Measurements from ENCODE around the gene SPRING1.
"Not testable (repeated sequence)": the region's sequence is repeated elsewhere in the genome, so short reads cannot be mapped to it uniquely, and the experiment has no call there.

Gene SPRING1

DNA sequence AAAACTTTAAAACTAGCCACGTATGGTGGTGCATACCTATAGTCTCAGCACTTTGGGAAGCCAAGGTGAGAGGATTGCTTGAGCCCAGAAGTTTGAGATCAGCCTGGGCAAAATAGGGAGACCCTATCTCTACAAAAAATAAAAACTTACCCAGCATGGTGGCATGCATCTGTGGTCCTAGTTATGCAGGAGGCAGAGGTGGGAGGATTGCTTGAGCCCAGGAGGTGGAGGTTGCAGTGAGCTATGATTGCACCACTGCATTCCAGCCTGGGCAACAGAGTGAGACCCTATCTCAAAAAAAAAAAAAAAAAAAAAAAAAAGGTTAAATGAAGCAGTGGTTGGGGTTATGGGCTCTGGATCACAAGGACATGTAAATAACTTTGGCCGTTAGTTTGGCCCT, 4.9 kb upstream of the SPRING1 start:
- DNase-seq (ENCODE audit: low read depth in 4 of 4, low spot score in 1 of 4): not testable (repeated sequence)

DNA sequence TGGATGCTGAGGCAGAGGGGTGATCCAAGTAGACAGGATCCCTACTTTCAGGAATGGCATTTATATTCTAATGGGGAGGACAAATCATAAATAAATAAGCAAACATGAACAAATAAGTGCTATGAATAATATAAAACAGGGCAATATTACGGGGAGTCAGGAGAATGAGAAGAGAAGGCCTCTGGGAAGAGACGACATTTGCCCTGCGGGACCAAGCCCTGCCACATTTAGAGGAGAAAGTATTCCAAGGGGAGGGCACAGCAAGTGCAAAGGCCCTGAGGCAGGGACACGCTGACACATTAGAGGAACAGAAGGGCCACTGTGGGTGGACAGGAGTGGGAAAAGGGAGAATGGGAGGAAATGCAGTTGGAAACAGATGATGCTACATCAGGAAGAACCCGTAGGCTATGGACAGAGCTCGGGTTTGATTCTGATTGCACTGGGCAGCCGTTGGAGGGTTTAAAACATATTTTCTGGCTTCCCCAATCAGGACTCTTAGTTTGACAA, 1.6 kb upstream of the SPRING1 start:
- DNase-seq (ENCODE audit: low read depth in 4 of 4, low spot score in 1 of 4): no peak

DNA sequence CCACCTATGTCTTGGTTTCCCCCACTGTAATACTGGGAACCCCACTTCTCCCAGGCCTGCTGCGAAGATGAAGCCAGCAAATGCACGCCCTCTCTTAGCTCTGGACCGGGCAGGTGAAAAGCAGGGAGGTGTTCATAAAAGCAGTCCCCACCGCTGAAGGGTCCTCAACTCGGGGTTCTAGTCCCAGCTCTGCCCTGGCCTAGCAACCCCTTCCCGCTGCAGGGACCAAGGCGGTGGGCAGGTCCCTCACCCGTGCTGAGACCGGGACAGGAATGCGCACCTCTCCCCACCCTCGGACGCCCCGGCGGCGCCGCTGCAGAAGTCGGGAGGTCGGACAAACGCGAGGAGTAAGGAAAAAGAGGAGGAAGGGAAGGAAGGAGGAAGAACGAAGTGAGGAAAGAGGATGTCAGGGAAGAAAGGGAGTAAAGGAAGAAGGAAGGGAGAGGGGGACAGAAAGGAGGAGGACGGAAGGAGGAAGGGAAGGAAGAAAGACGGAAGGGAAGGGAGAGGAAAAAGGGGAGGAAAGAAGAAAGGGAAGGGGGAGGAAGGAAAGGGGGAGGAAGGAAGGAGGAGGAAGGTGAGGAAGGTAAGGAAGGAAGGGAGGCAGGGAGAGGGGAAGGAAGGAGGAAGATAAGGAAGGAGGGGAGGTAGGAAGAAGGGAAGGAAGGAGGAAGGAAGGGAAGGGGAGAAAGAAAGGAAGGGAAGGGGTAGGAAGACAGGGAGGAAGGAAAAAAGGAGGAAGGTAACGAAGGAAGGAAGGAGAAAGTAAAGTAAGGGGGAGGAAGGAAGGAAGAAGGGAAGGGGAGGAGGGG, 701 bp downstream of the SPRING1 start:
- no peak for DNase-seq (ENCODE audit: low read depth in 4 of 4, low spot score in 1 of 4)

DNA sequence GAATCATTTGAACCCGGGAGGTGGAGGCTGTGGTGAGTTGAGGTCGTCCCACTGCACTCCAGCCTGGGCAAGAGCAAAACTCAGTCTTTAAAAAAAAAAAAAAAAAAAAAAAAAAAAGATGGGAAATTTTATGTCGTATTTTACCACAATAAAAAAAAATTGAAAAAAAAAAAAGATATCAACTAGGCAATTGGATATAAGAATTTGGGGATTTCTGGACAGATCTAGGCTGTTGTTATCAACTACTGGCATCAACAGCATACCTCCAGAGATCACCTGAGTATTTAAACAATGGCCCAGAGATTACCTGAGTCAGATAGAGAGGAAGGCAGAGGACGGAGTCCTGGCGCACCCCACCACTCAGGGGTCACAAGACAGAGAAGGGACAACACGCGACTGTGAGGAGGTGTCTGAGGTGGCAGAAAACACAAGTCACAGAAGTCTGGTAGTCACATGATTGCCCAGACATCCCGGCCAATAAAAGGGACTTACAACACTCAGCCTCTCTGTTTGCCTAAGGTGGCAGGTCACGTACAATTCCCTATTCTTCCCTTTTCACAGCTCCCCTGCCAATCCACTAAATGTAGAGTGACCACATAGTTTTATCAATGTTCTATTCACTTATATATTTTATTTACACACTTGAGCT, 1.8 kb downstream of the SPRING1 start:
- no peak for DNase-seq (ENCODE audit: low read depth in 4 of 4, low spot score in 1 of 4)

DNA sequence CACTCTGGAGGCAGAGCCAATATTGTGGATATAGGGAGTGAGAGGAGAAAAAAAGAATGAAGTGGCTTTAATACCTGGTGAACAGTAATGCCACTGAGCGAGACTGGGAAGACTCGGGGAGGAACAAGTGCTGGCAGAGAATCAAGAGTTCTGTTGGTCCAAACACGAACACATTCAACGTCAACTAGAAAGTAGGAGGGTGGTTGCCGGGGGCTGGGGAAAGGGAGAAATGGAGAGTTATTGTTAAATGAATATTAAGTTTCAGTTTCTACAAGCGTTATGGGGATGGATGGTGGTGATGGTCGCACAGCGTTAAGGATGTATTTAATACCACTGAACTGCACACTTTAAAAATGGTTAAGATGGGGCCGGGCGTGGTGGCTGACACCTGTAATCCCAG, 2.8 kb downstream of the SPRING1 start:
- DNase-seq (ENCODE audit: low read depth in 4 of 4, low spot score in 1 of 4): no peak

DNA sequence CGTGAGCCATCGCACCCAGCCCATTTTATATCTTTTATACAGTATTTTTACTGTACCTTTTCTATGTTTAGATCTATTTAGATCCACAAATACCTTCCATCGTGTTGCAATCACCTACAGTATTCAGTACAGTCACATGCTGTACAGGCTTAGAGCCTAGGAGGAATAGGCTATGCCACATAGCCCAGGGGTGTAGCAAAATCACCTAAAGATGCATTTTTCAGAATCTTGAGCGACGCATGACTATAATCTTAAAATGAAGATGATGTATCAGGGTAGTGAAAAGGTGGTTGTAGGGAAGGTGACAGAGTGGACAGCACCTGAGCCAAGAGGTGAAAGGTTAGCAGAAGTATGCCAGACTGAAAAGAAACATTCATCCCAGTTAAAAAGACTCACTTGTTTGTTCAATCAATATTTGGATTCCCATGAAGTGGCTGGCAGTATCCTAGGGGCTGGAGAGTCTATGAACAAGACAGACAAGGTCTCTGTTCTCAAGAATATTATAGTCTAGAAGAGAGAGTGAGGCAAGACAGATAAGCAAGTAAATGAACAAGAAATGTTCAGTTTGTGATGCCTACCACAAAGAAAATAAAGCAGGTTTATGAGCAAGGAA, 3.6 kb downstream of the SPRING1 start:
- DNase-seq (ENCODE audit: low read depth in 4 of 4, low spot score in 1 of 4): no peak

DNA sequence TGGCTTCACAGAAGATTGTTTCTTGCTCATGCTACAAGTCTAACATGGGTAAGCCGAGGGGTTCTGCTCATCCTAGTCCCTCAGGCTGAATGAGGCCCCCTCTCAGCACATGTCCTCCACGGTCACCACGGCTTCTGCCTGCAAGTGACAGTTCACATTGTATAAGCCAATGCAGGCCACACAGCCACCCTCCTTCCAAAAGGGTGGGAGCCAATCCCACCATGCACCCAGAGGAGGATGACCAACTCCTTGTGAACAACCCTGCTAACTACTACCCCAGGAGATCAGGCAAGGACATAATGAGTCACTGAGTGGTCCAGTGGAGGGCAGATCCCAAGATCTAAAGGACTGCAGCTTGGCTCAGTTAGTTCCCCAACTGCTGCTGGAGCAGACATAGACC, 6.1 kb downstream of the SPRING1 start:
- DNase-seq (ENCODE audit: low read depth in 4 of 4, low spot score in 1 of 4): no peak

DNA sequence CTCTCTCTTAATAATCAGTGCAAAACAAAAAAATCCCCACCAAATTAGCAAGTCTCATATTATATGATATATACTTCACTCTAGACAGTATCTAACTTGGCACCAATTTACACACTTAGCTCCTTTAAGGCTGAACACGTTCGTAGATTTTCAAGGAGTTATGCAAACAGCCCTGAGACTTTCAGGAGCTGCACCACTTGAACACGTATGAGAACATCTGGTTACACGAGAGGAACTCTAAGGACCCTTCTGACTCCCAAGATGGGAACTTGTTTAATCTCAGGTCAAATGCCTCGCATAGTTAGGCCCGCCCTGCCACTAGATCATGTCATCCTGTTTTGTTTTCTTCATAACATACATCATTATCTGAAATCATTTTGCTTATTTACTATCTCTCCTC, 10.0 kb downstream of the SPRING1 start:
- DNase-seq (ENCODE audit: low read depth in 4 of 4, low spot score in 1 of 4): no peak

DNA sequence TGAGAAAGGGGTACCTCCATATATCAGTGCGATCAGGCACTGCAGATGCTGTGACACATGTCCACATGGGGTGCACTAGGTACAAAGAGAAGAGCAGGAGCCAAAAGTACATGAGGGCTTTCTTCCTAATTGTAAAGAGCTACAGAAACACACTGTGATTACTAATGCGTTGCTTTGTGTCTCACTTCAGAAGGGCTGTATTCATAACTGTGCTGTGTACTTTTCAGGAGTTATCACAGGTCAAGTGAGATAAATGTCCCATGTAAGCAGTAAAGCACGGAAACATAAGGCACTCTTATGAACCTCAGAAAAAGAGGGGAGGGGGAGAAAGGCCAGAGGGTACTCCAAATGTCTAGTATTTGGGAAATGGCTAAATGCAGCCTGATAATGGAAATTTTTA, 10.6 kb downstream of the SPRING1 start:
- DNase-seq (ENCODE audit: low read depth in 4 of 4, low spot score in 1 of 4): no peak

DNA sequence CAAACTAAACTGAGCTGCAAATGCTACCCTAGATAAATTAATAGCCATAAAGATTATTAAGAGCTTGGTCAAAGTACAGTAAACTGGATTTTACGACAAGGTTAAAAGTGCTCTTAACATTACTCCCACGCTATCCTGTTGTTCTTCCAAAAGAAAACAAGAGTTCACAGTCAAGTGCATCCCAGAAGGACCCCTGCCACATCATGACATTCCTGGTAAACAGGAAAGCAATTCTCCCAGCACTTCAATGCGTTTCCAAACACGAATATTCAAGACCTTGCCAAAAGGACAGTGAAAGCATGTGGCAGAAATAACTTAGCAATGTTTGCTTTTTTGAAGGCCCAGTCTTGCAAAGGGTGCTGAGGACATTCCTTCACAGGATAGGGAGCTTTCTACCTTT, 11.2 kb downstream of the SPRING1 start:
- DNase-seq (ENCODE audit: low read depth in 4 of 4, low spot score in 1 of 4): no peak

DNA sequence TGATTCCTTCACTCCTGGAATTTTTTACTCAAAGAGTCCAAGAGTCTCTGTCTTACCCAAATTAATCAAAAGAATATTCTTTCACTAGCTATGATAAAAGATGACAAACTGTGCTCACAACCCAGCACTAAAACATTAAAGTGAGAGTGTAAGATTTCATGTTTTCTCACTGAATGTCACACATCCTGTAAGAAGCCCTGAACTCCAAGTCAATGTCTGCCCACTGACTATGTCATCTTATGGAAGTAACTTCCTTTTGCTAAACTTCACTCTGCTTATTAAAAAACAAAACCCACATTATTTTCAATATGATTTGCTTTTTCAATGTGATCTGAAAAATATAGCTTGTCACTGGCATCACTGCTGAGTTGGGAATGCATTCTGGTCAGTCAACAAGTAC, 15.6 kb downstream of the SPRING1 start:
- DNase-seq (ENCODE audit: low read depth in 4 of 4, low spot score in 1 of 4): no peak

DNA sequence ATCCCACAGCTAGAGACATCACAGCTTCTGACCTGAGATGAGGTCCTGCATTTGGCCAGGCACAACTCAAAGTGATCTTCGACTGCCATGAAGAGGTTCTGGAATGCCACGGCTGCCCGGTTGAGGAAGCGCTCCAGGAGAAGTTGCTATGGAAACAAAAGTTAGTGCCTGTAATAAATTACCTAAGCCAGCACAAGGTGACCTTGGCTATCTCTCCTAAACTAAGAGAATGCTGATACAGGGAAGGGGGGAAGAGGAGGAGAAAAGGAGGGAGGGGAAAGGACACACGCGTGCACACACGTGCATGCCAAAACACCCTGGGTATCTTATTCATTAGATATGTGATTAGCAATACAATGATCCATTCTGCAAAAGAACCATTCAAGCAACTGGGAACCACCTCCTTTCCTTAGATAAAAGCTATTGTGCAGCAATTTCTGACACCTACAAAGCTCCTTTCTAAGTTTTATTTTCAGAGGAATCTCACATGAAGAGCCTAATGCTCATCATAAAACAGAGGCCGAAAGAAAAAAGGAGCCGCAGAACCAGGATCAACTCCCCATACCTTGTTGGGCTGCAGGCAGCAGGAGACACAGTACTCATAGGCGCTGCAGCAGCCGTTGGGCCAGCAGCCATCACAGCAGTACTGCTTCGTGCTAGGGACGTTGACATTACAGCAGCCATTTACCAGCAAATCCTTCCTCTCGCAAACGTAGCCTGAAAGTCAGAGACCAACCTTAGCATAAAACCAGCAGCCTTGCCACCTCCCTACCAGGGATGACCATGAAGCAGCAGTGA, 17.9 kb downstream of the SPRING1 start:
- no peak for DNase-seq (ENCODE audit: low read depth in 4 of 4, low spot score in 1 of 4)

DNA sequence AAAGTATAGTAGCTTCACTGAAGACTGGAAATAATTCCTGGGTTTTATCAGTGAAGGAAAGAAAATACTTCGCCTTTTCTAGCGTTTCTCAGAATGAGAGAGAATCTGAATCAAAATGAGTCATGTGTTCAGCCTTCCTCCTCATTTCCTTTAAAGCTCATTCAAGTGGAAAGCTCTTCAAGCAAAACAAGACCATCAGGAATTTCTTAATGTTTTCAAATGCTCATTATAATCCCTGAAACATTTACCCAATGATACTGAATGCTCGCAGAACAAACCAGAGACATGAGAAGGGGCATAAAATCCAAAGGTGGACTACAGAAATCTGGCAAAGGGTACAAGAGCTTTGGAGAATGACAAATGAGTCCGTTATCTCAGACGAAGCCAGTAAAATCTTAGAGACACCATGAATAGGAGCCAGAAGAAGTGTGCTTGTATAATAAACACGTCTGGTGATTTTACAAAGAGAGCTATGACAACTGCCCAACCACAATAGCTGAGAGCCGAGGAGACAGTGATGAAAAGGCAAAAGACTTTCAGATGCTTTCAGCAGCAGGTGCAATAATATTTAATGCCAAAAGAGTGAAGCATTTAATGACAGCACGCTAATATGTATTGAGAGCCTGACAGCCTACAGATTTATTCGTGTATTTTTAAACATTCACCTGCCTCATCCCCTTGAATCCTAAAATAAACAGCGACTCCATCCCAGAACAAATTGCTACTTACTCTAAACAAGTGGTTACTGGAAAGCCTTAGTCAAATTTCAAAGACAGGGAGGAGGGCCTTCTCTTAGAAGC, 19.0 kb downstream of the SPRING1 start:
- DNase-seq (ENCODE audit: low read depth in 4 of 4, low spot score in 1 of 4): no peak

DNA sequence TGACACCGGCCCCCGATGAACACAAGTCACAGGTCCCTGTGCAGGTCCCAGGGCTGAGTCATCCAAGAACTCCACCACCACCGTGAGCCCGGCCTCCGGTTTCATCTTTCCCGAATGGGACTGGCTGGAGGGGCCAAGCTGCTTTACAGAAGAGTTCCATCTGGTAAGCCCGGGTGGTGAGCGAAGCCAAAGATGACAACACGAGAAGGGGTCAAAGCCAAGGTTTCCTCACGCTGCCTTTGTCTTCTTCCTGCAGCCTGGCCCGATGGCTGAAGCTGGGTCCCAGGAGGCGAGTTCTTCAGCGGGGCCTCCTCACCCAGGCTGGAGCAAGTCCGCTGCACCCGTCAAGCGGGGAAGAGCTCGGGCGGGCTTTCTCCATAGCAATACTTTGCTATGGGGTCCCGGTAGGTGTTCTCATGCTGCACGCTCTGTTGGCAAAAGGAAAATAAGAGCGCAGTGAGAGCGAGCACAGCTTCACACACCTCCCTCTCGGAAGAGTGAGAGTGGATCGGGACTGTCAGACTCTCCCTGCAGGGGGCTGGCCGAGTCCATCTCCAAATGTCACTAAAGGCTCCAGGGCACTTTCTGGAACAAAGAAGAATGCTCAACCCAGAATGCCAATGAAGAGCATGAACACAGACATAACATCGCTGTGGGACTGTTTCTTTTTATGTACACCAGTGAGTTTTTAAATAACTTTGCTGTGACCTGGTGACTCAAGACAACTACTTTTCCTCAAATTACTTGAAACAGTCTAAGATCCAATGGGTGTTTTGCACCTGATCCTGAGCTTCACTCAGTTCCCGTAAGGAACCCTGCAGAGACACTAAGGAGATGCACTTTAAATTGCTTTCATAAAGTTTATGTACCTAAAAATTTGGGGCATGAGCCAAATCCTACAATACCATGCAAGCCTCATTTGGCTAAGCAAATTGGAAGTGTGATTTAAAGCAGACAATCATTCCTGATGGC, 20.1 kb downstream of the SPRING1 start:
- no peak for DNase-seq (ENCODE audit: low read depth in 4 of 4, low spot score in 1 of 4)

DNA sequence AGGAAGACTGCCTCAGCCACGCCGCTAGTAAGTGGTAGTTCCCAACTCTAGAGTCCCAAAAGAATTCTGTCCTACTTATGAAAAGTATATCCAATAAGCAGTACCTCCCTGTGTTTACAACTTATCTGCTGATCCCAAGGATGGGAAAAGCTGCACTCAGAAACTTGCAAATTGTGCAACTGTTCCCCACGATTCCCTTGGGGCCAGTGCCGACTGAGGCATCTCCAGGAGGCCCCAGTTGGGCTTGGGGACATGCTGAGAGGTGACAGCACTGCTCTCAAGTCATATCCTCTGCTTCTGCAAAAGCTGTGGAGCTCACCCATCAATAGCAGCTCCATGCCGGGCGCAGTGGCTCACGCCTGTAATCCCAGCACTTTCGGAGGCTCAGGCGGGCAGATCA, 23.7 kb downstream of the SPRING1 start:
- no peak for DNase-seq (ENCODE audit: low read depth in 4 of 4, low spot score in 1 of 4)

DNA sequence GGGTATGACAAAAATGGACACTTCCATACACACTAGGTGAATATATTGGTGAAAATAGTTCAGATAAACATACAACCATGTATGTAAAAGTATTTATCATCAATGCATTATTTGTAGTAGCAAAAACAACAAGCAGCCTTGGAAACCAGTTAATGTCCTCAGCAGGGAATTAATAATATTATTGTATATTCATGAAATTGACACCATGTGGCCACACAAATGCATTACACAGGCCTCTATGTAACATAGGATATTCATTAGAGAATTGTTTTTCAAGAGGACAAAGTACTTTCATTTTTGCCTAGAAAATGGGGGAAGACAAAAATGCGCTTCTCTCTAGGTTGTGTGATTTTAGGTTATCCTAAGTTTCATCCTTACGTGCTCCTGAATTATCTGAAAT, 24.3 kb downstream of the SPRING1 start:
- no peak for DNase-seq (ENCODE audit: low read depth in 4 of 4, low spot score in 1 of 4)

DNA sequence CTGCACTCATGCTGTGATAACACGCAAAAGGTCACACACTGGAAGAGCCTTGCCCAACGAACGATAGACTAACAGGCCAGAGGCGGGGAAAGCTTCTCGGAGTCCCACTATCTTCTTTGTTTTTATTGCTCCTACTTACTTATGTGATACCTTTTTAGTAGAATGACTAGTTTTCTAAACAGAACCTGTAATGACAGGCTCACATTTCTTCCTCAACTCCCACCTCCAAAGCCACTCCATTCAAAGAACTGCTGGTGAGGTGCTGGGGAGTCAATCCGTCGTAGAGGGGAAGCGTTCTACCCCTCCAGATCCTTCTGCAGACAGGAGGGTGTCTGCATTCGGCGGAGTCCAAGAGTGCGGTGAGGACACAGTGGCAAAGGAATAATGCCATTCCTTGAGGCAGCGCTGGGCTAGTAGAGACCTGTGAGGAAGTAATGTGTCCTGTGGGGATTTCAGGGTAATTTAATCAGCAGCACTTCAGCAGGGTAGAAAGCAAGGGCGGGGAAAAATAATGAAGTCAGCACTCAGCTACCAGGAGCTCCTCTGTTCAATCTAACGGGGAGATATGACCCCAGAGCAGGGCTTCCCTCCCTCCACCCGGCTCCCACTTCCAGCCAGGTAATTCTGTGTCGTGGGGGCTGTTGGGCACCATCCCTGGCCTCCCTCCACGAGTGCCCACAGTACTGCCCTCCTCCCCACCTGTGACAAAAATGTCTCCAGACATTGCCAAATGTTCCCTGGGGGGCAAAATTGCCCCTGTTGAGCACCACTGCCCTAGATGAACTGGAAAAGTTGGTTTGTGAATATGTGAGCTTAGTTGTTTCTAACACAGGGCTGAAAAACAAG, 25.2 kb downstream of the SPRING1 start:
- no peak for DNase-seq (ENCODE audit: low read depth in 4 of 4, low spot score in 1 of 4)

DNA sequence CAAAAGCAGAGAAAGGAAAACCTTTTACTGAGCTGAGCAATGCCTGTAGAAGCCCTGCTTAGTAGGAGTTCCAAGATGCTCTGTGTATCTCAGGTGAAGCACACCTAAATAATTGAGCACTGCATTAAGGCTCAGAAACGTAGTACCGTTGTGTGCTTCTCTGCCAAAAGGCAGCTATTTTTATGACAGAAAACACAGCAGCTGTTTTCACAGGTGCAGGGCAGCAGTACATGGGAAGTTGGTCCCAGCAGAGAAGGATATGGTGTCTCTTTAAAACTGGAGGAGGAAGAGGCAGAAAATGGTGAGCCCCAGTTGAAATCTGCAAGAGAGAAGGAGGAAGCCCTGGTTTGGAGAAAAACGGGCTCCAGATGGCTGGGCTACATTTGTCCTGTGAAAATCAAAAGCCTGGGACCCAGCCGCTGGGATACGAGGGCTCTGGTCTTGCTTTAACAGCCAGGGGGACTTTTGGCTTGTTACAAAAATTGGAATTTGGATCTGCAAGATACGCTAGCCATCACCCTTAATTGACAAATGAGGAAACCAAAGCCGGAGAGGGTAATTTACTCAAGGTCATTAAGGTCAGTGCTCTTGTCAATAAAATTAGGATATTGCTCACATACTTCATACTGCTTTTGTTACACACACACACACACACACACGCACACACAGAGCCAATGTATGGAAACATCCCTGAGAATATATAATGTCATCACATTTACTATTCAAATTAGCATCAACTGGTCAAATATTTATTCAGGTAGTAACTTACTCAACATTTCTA, 27.3 kb downstream of the SPRING1 start:
- no peak for DNase-seq (ENCODE audit: low read depth in 4 of 4, low spot score in 1 of 4)

Measured in stimulated activated CD4-positive, alpha-beta T cell treated with anti-CD3 and anti-CD28 coated beads, Interleukin-1b, Interleukin-23, amount 100 ng/mL, for 24 hours (primary cell).